Measurements from ENCODE around the gene CMAS. TPM values are rescaled to one million over a fixed set of nuclear protein-coding genes. Genes with fewer than 3 reads are reported as not detected.

Gene CMAS
- total RNA-seq, 1 donor = 25.0 TPM

- no peak for DNase-seq (ENCODE audit: low read depth)
- H3K4me3 ChIP-seq (ENCODE audit: low read depth, low read length) = no peak overlapping the region
- TF ChIP-seq CTCF (IDR thresholded peaks at IDR 0.05; ENCODE audit: insufficient read depth, low read length) = no peak
Measured at GRCh38 chr12:22103418-22103817, 57.4 kb downstream of the CMAS start.

GRCh38 chr12:22105542-22105941 lies 59.5 kb downstream of the CMAS start:
- no peak for DNase-seq (ENCODE audit: low read depth)
- TF ChIP-seq CTCF (IDR thresholded peaks at IDR 0.05; ENCODE audit: insufficient read depth, low read length) = no peak
- no peak overlapping the region for H3K4me3 ChIP-seq (ENCODE audit: low read depth, low read length)

GRCh38 chr12:22110176-22110575 lies 64.2 kb downstream of the CMAS start:
- DNase-seq (ENCODE audit: low read depth) = no peak
- H3K4me3 ChIP-seq (ENCODE audit: low read depth, low read length) = no peak overlapping the region

More at GRCh38 chr12:22110176-22110575, 64.2 kb downstream of the CMAS start:
- TF ChIP-seq CTCF (IDR thresholded peaks at IDR 0.05; ENCODE audit: insufficient read depth, low read length) = no peak

Other genes starting within 250 kb of the CMAS start
- 20.0 and 20.3 TPM in 2 replicates for gene ABCC9, start 104.8 kb upstream of the CMAS start, total RNA-seq (ENCODE audit: low replicate concordance)

Measured in fibroblast of the aortic adventitia (primary cell).